Left lung (tissue), 10 donors: Measurements from ENCODE around the gene ALOXE3. TPM values are rescaled to one million over a fixed set of nuclear protein-coding genes. Genes with fewer than 3 reads are reported as not detected.

ENCODE experiments used
- ATAC-seq: fragments of 200-7000 bp; cut with Tn5 transposase; one replicate; pipeline ENCODE4 v1.9.1; 2020; ENCODE audit warnings: moderate library complexity
- DNase-seq, 4 donors: peaks; one replicate each; pipeline ENCODE4 v3.0.0-alpha.2; 2013 to 2020
- H3K27ac ChIP-seq, 2 donors: fragments of 200-600 bp; sonication (generic) in 1 of 2; one replicate each; pipeline versions ENCODE4 v1.5.0 to v1.8.0; 2020 to 2021
- H3K27me3 ChIP-seq, 2 donors: fragments of 200-600 bp; sonication (generic) in 1 of 2; one replicate each; pipeline versions ENCODE4 v1.5.0 to v1.8.0; 2020 to 2021
- H3K36me3 ChIP-seq, 2 donors: fragments of 200-600 bp; sonication (generic) in 1 of 2; one replicate each; pipeline versions ENCODE4 v1.5.0 to v1.8.0; 2020 to 2021
- H3K4me1 ChIP-seq, 2 donors: fragments of 200-600 bp; one replicate each; pipeline ENCODE4 v1.8.0; 2021
- H3K4me3 ChIP-seq, 2 donors: fragments of 200-600 bp; sonication (generic) in 1 of 2; one replicate each; pipeline versions ENCODE4 v1.5.0 to v1.8.0; 2020 to 2021; ENCODE audit warnings: mild to moderate bottlenecking in 1 of 2
- H3K9me3 ChIP-seq, 2 donors: fragments of 200-600 bp; sonication (generic) in 1 of 2; one replicate each; pipeline versions ENCODE4 v1.5.0 to v1.8.0; 2020 to 2021
- intact Hi-C, 2 donors: fragments of 100-400 bp; cut with DNase I; formaldehyde crosslinking; loops; one replicate each; pipeline versions ENCODE4 v1.11.2 to v1.14.2; 2022
- polyA plus RNA-seq, 6 donors: library from polyadenylated mRNA; unstranded; fragments of 120-200 nt; gene quantifications; one replicate each; pipeline ENCODE4 v1.2.1, GENCODE V29; 2013; ENCODE audit not compliant: insufficient read length in 6 of 6
- total RNA-seq, 2 donors: library from RNA; stranded (reverse); fragmentation: NEBNext Ultra II Directional; extraction: Animal tissue kit (Norgen Biotek cat#: 25700); gene quantifications; one replicate each; pipeline ENCODE4 v1.2.1, GENCODE V29; 2021
- TF ChIP-seq, protein P1 (sequence below), 2 donors: fragments of 200-600 bp; sonication (generic) in 1 of 2; IDR thresholded peaks; one replicate each; pipeline versions ENCODE4 v1.5.0 to v1.8.0; 2021; ENCODE audit warnings: antibody characterized with exemption in 2 of 2
- donor health status: DM: no; HTN: yes; CAD: no.
- donor health status: DM: no; HTN: no; CAD: no.

The ALOXE3 gene
- total and polyA plus RNA-seq, 8 donors, result 0.05 to 0.55 (median 0.14) TPM; not detected in 4

DNA sequence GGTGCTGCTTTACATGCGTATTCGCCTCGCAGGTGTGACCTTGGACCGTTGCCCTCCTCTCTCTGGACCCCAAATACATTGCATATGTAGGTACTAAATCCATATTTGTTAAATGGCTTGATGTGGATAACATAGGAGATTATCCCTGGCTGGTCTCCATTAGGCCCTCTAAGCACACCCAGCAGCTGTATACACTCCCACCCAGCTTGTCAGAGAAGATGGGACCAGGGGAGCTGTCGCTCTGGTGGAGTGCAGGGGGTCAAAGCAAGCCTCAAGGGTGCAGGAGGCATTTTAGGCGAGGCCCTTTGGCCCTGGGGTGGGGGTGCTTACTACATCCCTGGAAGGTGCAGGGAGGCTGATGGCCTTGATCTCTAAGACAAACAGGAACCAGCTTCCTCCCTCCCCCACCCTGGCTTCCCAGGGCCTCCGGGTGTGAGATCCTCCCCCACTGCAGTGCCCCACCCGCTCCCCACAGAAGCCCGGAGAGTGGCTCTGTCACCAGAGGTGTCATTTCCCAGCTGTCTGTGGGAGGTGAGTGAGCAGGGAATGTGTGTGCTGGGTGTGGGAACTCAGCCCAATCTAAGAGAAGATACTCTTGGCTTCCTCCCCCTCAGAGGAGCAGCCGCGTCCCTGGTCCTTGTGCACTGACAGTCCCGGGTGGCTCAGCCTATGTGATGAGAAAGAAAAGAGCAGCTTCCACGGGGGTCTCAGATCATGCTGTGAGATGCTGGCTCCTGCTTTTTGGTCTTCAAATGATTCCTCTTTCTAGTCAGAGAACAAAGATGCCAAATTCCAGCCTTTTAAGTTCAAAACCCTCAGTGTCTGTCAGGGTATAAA lies 45.9 kb upstream of the ALOXE3 start:
- intact Hi-C loops, result no loop called here
- H3K4me3 ChIP-seq, result peak overlapping the region in 1 of 2 donors; percentile 11
- DNase-seq (peak; percentile 51 to 87 (median 80)), ATAC-seq (peak; percentile 57)
- H3K4me1 ChIP-seq, result peaks cover 28 to 50% of the 10 kb centered on the region in 2 donors
- H3K27ac ChIP-seq, result peak overlapping the region; percentile 92 to 95
- H3K9me3 ChIP-seq, result no peaks in the 10 kb centered on the region
- TF ChIP-seq, protein P1, sequence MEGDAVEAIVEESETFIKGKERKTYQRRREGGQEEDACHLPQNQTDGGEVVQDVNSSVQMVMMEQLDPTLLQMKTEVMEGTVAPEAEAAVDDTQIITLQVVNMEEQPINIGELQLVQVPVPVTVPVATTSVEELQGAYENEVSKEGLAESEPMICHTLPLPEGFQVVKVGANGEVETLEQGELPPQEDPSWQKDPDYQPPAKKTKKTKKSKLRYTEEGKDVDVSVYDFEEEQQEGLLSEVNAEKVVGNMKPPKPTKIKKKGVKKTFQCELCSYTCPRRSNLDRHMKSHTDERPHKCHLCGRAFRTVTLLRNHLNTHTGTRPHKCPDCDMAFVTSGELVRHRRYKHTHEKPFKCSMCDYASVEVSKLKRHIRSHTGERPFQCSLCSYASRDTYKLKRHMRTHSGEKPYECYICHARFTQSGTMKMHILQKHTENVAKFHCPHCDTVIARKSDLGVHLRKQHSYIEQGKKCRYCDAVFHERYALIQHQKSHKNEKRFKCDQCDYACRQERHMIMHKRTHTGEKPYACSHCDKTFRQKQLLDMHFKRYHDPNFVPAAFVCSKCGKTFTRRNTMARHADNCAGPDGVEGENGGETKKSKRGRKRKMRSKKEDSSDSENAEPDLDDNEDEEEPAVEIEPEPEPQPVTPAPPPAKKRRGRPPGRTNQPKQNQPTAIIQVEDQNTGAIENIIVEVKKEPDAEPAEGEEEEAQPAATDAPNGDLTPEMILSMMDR (IDR thresholded peaks at IDR 0.05), result no peak
- peaks cover 0 to 22% of the 10 kb centered on the region in 2 donors for H3K36me3 ChIP-seq
- no peaks in the 10 kb centered on the region for H3K27me3 ChIP-seq

DNA sequence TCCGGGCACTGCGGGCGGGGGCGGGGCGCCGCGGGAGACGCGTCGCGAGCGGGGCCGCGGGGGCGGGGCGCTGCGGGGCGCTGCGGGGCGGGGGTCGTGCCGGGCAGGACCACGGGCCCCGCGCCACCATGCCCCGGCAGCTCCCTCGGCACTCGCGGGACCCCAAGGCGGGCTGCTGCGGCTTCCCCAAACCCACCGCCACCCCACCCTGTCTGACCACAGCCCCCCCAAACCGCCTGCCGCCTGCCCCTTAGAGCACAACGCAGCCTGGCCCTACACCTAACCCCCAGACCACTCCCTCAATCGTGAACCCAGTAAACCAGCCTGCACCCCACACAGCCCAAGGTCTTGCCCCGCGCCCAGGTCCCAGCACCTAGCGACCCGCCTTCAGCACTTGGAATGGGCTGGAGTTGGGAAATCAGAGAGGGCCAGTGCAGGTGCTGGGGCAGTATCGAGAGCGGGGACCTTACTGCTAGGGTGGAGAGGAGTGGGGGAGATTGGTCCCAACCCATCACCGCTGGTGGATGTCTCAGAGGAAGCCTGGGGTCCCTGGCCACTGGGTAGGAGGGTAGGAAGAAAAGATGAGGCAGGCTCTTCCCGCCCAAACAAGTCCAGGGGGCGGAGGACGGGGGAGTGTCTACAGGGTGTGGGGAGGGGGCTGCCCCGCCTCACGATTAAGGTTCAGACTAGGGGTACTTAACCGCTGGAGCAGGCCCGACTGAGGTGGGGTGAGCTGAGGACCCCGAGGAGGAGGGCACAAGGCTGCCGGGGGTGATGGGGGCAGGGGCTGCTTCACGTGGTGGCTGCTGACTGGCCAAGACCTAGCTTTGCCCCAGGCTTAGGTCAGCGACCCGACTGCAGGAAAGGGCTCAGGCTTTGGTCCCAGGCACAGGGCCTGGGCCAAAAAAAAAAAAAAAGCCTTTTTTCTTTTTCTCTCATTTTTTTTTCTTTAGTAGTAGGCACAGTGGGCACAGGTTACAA lies 45.0 kb upstream of the ALOXE3 start:
- TF ChIP-seq, protein P1 (IDR thresholded peaks at IDR 0.05), result no peak
- Histone ChIP-seq H3K4me1 (peaks cover 28 to 59% of the 10 kb centered on the region in 2 donors), H3K27ac (peak overlapping the region; percentile 92 to 95), H3K27me3 (no peaks in the 10 kb centered on the region), H3K9me3 (no peaks in the 10 kb centered on the region), H3K4me3 (peak overlapping the region; percentile 87 to 99), H3K36me3 (peaks cover 0 to 27% of the 10 kb centered on the region in 2 donors)
- intact Hi-C loops, result no loop called here
- ATAC-seq (peak; percentile 30), DNase-seq (peak in 1 of 4 donors; percentile 41)

DNA sequence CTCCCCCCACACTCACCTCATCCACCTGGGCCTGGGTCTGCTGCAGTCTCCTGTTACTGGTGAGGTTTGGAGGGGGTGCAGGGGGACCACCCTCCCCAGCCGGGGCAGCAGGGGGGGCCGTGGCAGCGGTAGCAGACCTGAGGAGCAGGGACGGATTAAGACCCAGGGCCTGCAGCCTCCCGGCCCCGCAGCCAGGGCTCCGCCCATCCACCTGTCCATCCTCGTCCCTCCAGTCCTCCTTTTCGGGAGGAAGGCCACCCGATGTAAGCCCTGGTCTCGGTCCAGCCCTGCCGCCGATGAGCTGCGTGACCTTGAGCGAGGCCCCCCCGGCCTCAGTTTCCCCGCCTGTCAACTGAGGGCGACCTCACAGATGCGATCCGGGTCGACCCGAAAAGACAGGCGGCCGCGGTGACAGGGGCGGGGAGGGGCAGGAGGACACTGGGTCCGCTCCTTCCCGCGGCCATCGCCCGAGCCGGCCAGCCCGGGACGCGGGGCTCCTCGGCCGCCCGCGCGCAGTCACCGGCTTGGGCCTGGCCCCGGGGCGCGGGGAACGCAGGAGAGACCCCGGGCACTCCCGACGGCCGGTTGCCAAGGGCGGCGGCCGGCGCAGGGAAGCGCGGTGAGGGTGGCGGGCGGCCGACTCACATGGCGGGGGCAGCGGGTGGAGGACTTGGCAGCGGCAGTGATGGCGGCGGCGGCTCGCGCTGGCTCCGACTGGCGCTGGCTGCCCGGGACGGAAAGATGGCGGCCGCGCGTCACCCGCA lies 44.1 kb upstream of the ALOXE3 start, which contains the start of gene VAMP2:
TSS of gene VAMP2 (minus strand) at position 716 of the 764 bp plus-strand sequence. CDS start at position 647, 69 bp downstream.
- intact Hi-C loops, result no loop called here
- no peaks in the 10 kb centered on the region for H3K9me3 ChIP-seq
- TF ChIP-seq, protein P1 (IDR thresholded peaks at IDR 0.05), result no peak
- H3K4me3 ChIP-seq, result peak within 1 kb of the TSS; percentile 87 to 99
- H3K27ac ChIP-seq, result peak within 1 kb of the TSS; percentile 92 to 95
- H3K4me1 ChIP-seq, result peaks cover 28 to 68% of the 10 kb centered on the region in 2 donors
- H3K27me3 ChIP-seq, result no peaks in the 10 kb centered on the region
- ATAC-seq, result peak; percentile 64
- H3K36me3 ChIP-seq, result peaks cover 0 to 29% of the 10 kb centered on the region in 2 donors
- DNase-seq, result peak; percentile 81 to 95 (median 84)

DNA sequence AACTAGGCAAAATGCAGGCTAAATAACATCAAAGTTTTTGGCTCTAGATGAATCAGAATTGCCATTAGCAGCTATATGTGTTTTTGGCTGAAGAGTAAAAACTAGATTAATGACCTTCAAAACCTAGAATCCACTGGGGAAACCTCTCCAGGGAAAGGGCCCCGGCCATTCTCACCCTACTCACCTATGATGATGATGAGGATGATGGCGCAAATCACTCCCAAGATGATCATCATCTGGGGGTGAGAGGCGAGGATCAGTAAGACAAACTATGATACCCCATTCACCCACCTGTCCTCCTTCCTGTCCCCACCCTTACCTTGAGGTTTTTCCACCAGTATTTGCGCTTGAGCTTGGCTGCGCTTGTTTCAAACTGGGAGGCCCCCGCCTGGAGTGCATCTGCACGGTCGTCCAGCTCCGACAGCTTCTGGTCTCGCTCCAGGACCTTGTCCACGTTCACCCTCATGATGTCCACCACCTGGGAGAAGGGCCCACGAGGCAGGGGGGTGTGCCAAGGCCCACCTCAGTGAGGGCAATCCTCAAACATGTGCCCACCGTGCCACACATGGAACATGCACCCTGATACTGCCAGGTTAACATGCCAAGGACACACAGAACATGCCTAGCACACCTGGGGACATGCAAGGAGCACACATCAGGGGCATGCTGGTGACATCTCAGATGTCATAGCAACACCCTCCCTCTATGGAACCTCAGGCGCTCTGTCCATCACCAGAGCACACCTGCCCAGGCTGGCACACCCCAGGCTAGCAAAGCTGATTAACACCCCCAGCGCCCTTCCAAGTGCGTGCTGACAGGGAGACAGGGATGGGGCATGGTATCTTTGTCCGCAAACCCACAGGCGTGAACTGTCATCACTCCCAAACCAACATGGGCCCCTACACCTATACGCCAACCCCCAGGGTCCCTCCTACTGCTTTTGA lies 43.2 kb upstream of the ALOXE3 start:
- TF ChIP-seq, protein P1 (IDR thresholded peaks at IDR 0.05), result no peak
- no peaks in the 10 kb centered on the region for H3K27me3 ChIP-seq
- intact Hi-C loops, result no loop called here
- peak overlapping the region; percentile 87 to 99 for H3K4me3 ChIP-seq
- DNase-seq (peak in 1 of 4 donors; percentile 66), ATAC-seq (no peak)
- H3K9me3 ChIP-seq, result no peaks in the 10 kb centered on the region
- H3K27ac ChIP-seq, result peak overlapping the region; percentile 92 to 95
- H3K36me3 ChIP-seq, result peaks cover 0 to 29% of the 10 kb centered on the region in 2 donors
- H3K4me1 ChIP-seq, result peaks cover 32 to 76% of the 10 kb centered on the region in 2 donors
